Esophagus squamous epithelium (tissue), 4 donors: ENCODE results near the gene UBAC2.

ENCODE experiments used
- CTCF ChIP-seq, 6 experiments: fragments of 450-650 bp in 4 of 6; fragments of 200-600 bp in 2 of 6; sonication (generic) in 2 of 6; IDR thresholded peaks; one replicate each; pipeline ENCODE4 v1.5.1; 2016 to 2019; ENCODE audit warnings: antibody characterized with exemption in 6 of 6, mild to moderate bottlenecking in 4 of 6, moderate library complexity in 4 of 6
- POLR2A ChIP-seq, 4 donors: fragments of 450-650 bp; IDR thresholded peaks; one replicate each; pipeline ENCODE4 v1.6.1; 2017; ENCODE audit warnings: antibody characterized with exemption in 4 of 4, mild to moderate bottlenecking in 4 of 4, moderate library complexity in 3 of 4

GRCh38 chr13:99331881-99332293, 131.2 kb downstream of the UBAC2 start:
- no peak for TF ChIP-seq POLR2A (IDR thresholded peaks at IDR 0.05)
- no peak for TF ChIP-seq CTCF (IDR thresholded peaks at IDR 0.05)
